Measurements from ENCODE around the gene RBFOX2. TPM values are rescaled to one million over a fixed set of nuclear protein-coding genes. Genes with fewer than 3 reads are reported as not detected.

The RBFOX2 gene
- total RNA-seq, 2 experiments from 2014 or later = 54.3 to 78.7 TPM

DNA sequence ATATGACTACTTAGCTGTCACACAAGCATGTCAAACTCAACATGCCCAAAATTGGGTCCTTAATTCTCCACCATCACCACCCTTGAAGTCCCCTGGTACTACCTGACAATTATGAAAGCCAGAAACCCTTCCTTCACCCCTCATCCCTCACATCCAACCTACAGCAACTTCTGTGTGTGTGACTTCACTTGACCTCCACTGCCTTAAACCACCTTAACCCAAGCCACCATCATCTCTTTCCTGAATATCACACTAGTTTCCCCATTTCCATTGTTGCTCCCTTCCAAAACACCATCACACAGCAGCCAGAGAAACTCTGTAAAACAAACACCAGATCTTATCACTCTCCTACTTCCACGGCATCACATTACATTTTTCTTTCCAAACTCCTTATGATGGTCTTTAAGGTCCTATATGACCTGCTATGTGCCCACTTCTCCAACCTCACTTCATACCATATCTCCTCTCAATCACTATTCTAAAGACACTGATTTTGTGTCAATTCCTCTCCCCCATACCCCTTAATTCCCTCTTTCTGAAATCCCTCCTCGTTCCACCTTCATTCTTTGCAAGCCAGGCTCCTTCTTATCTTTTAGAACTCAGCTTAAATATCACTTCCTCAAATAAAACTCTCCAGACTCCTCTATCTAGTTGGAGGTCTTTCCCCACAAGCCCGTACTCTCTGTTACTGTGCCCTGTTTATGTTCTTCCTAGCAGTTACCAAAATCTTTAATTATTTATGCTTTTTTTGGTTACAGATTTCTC, 124.9 kb downstream of the RBFOX2 start:
- TF ChIP-seq, protein P1, sequence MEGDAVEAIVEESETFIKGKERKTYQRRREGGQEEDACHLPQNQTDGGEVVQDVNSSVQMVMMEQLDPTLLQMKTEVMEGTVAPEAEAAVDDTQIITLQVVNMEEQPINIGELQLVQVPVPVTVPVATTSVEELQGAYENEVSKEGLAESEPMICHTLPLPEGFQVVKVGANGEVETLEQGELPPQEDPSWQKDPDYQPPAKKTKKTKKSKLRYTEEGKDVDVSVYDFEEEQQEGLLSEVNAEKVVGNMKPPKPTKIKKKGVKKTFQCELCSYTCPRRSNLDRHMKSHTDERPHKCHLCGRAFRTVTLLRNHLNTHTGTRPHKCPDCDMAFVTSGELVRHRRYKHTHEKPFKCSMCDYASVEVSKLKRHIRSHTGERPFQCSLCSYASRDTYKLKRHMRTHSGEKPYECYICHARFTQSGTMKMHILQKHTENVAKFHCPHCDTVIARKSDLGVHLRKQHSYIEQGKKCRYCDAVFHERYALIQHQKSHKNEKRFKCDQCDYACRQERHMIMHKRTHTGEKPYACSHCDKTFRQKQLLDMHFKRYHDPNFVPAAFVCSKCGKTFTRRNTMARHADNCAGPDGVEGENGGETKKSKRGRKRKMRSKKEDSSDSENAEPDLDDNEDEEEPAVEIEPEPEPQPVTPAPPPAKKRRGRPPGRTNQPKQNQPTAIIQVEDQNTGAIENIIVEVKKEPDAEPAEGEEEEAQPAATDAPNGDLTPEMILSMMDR (conservative IDR thresholded peaks at IDR 0.05; ENCODE audit: low read length) = no peak
- no peak for TF ChIP-seq EZH2phosphoT487 (IDR thresholded peaks at IDR 0.05; ENCODE audit: borderline replicate concordance, low read depth, low read length)
- ChIA-PET CTCF (ENCODE audit: unreplicated experiment) (no interaction called here), POLR2A (interaction anchor here (0.7 to 2.9 kb wide), 9 partner anchors 9 to 255 kb away, joined by 3 to 23 read pairs (median 9); no protein-coding TSS in a partner anchor)
- no peak for DNase-seq (ENCODE audit: low spot score)
- H3K9me2 ChIP-seq (ENCODE audit: insufficient read depth, low read length) = no peaks in the 10 kb centered on the region
- H3K4me2 ChIP-seq (ENCODE audit: low read length) = peak overlapping the region; percentile 73
- no peaks in the 10 kb centered on the region; the same call in 1 of the 2 replicates for H3K9me3 ChIP-seq (ENCODE audit: low read length)
- H2AFZ ChIP-seq (ENCODE audit: low read length) = peak overlapping the region; percentile 53; the same call in 1 of the 2 replicates
- no peaks in the 10 kb centered on the region for H4K20me1 ChIP-seq (ENCODE audit: insufficient read depth, low read length)
- peaks cover 84% of the 10 kb centered on the region for H3K79me2 ChIP-seq (ENCODE audit: insufficient read depth, low read depth, low read length)
- H3K36me3 ChIP-seq (ENCODE audit: insufficient read depth, low read length) = peaks cover 17% of the 10 kb centered on the region
- H3K4me1 ChIP-seq (ENCODE audit: insufficient read depth, low read length, poor library complexity, severe bottlenecking) = peaks cover 82% of the 10 kb centered on the region
- peak overlapping the region; percentile 37 for H3K4me3 ChIP-seq (ENCODE audit: low read depth, low read length, poor library complexity, severe bottlenecking)
- H3K27ac ChIP-seq (ENCODE audit: low read depth, low read length, poor library complexity, severe bottlenecking) = peak overlapping the region; percentile 78
- intact Hi-C loops (cut with micrococcal nuclease; ENCODE audit: unreplicated experiment) = loop anchor here (2.0 to 5.0 kb wide), 2 partner anchors 43 to 151 kb away; no protein-coding TSS in a partner anchor
- BruUV-seq (replicated peaks) = no TSS peak

DNA sequence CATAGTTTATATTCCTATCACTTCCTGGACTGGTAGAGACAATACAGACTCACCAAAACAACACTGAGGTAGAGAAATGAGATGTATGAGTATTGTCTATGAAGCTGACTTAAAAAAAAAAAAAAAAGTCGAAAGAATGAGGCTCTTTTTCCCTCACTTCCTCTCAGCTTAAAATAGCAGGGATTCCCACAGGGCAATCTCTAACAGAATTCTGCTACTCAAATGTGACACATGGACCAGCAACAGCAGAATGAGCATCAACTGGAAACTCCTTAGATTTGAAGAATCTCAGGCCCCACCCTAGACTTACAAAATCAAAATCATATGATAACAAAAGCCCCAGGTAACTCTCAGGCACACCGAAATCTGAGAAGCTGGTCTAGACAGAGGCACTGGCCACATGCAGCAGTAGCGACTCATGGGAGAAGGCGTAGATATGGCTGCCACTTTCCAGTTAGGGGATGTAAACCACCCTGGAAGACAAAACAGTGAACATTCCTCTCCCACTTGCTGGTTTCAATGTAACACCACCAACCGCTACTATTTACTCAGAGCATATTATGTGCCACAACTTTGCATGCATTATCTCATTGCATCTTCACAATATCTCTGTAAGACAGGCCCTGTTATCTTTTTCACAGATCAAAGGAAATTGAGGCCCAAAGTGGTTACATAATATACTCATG, 128.0 kb downstream of the RBFOX2 start:
- H2AFZ ChIP-seq (ENCODE audit: low read length) = peak overlapping the region; percentile 42; the same call in 1 of the 2 replicates
- H3K4me2 ChIP-seq (ENCODE audit: low read length) = peak overlapping the region; percentile 73
- peaks cover 77% of the 10 kb centered on the region for H3K79me2 ChIP-seq (ENCODE audit: insufficient read depth, low read depth, low read length)
- intact Hi-C loops (cut with micrococcal nuclease; ENCODE audit: unreplicated experiment) = loop anchor here (5.0 kb wide), 1 partner anchor 148 kb away; no protein-coding TSS in a partner anchor
- no peaks in the 10 kb centered on the region for H3K9me3 ChIP-seq (ENCODE audit: low read length)
- no peaks in the 10 kb centered on the region for H3K9me2 ChIP-seq (ENCODE audit: insufficient read depth, low read length)
- TSS peak; percentile 22 for BruUV-seq (replicated peaks)
- H3K4me3 ChIP-seq (ENCODE audit: low read depth, low read length, poor library complexity, severe bottlenecking) = peak overlapping the region; percentile 29
- POLR2A ChIA-PET = interaction anchor here (0.7 to 2.9 kb wide), 7 partner anchors 7 to 152 kb away, joined by 3 to 23 read pairs (median 4); no protein-coding TSS in a partner anchor
- H3K36me3 ChIP-seq (ENCODE audit: insufficient read depth, low read length) = peaks cover 5% of the 10 kb centered on the region; the same call in 1 of the 2 replicates
- peak overlapping the region; percentile 78 for H3K27ac ChIP-seq (ENCODE audit: low read depth, low read length, poor library complexity, severe bottlenecking)
- no peaks in the 10 kb centered on the region for H4K20me1 ChIP-seq (ENCODE audit: insufficient read depth, low read length)
- CTCF ChIA-PET (ENCODE audit: unreplicated experiment) = interaction anchor here (1.0 kb wide), 1 partner anchor 26 kb away, joined by 3 read pairs; no protein-coding TSS in a partner anchor
- no peak for DNase-seq (ENCODE audit: low spot score)
- peaks cover 86% of the 10 kb centered on the region for H3K4me1 ChIP-seq (ENCODE audit: insufficient read depth, low read length, poor library complexity, severe bottlenecking)
- no peak for TF ChIP-seq EZH2phosphoT487 (IDR thresholded peaks at IDR 0.05; ENCODE audit: borderline replicate concordance, low read depth, low read length)
- TF ChIP-seq, protein P1 (conservative IDR thresholded peaks at IDR 0.05; ENCODE audit: low read length) = no peak

Data from OCI-LY7 (cell line).